HepG2 (cell line): Measurements from ENCODE around the gene KATNB1. TPM values are rescaled to one million over a fixed set of nuclear protein-coding genes. Genes with fewer than 3 reads are reported as not detected.

ENCODE experiments used
- ATAC-seq: fragments of 200-7000 bp; cut with Tn5 transposase; 3 replicates; pipeline ENCODE4 v1.9.1; 2020; ENCODE audit warnings: mild to moderate bottlenecking, moderate library complexity
- BruUV-seq: library from RNA; stranded (reverse); fragments of 400-500 nt; replicated peaks from 2 replicates; lab custom pipeline; 2021; lab: Mats Ljungman, UMichigan
- CTCF ChIA-PET: fragments of 300-600 bp; formaldehyde crosslinking; extraction: SDS; loops from one replicate; lab custom pipeline; 2021; ENCODE audit warnings: low total read pairs, inconsistent platforms, low intra/inter-chr PET ratio; lab: Yijun Ruan, JAX
- POLR2A ChIA-PET: fragments of 350-600 bp; sonication (Branson Sonifier 250); formaldehyde crosslinking; loops from one replicate; lab custom pipeline; 2020; ENCODE audit warnings: antibody characterized with exemption, inconsistent platforms; lab: Yijun Ruan, JAX
- DNase-seq: peaks from one replicate; pipeline ENCODE4 v3.0.0-alpha.2; 2015; ENCODE audit warnings: low spot score
- FAIRE-seq: peaks from 3 replicates; lab custom pipeline; 2011; peaks lifted over from hg19 to GRCh38; lab: Jason Lieb, UNC
- H2AFZ ChIP-seq: one replicate; pipeline ENCODE4 v1.6.1; 2011; ENCODE audit warnings: low read length, inconsistent platforms
- H3K27ac ChIP-seq: fragments of 300-600 bp; 3 replicates; pipeline ENCODE4 v1.8.0; 2011; ENCODE audit warnings: mixed run types, mild to moderate bottlenecking, mixed read lengths, low read length, inconsistent platforms; ENCODE audit not compliant: insufficient read depth; ENCODE audit errors: extremely low read length
- H3K27me3 ChIP-seq, 2 experiments: fragments of 200-600 bp in 1 of 2; 2 replicates in 1 of 2; 3 replicates in 1 of 2; pipeline versions ENCODE4 v1.6.0 to v1.8.0; 2011; ENCODE audit warnings: low read length in 2 of 2, mild to moderate bottlenecking in 2 of 2, moderate library complexity in 2 of 2, inconsistent platforms in 1 of 2; ENCODE audit not compliant: insufficient read depth in 2 of 2, control insufficient read depth in 1 of 2
- H3K36me3 ChIP-seq, 2 experiments: fragments of 200-600 bp in 1 of 2; replicated peaks in 1 of 2; 2 replicates in 1 of 2; 3 replicates in 1 of 2; pipeline versions ENCODE4 v1.5.1 to v1.8.0; 2011; ENCODE audit warnings: low read length in 2 of 2, inconsistent platforms in 1 of 2; ENCODE audit not compliant: insufficient read depth in 2 of 2, control insufficient read depth in 1 of 2
- H3K4me1 ChIP-seq: 2 replicates; pipeline ENCODE4 v1.5.1; 2012; ENCODE audit warnings: low read length, inconsistent platforms; ENCODE audit not compliant: insufficient read depth
- H3K4me2 ChIP-seq: 2 replicates; pipeline ENCODE4 v1.6.0; 2011; ENCODE audit warnings: low read depth, low read length, inconsistent platforms
- H3K4me3 ChIP-seq, 3 experiments: fragments of 200-600 bp in 1 of 3; sonication (generic), shearing (Covaris generic) in 1 of 3; replicated peaks in 1 of 3; 2 replicates each; pipeline ENCODE4 v1.5.1; 2011 to 2016; ENCODE audit warnings: low read length in 3 of 3, inconsistent platforms in 2 of 3, low read depth in 2 of 3, mild to moderate bottlenecking in 2 of 3, control low read depth in 1 of 3, mixed read lengths in 1 of 3; ENCODE audit not compliant: insufficient read depth in 1 of 3
- H3K79me2 ChIP-seq: one replicate; pipeline ENCODE4 v1.6.1; 2011; ENCODE audit warnings: low read length, inconsistent platforms; ENCODE audit not compliant: insufficient read depth
- H3K9ac ChIP-seq: 2 replicates; pipeline ENCODE4 v1.6.0; 2011; ENCODE audit warnings: mild to moderate bottlenecking, low read depth, low read length, inconsistent platforms; ENCODE audit not compliant: insufficient read depth
- H3K9me3 ChIP-seq: 2 replicates; pipeline ENCODE4 v1.5.1; 2012; ENCODE audit warnings: mild to moderate bottlenecking, low read length
- H4K20me1 ChIP-seq: 2 replicates; pipeline ENCODE4 v1.6.0; 2011; ENCODE audit warnings: inconsistent platforms, mild to moderate bottlenecking, low read length, moderate library complexity; ENCODE audit not compliant: insufficient read depth
- EP300 ChIP-seq, 3 experiments: sonication (generic) in 1 of 3; formaldehyde crosslinking in 1 of 3; IDR thresholded peaks; 2 replicates each; pipeline versions ENCODE4 v1.5.1 to v1.6.1; 2011 to 2020; ENCODE audit warnings: low read depth in 2 of 3, low read length in 2 of 3, borderline replicate concordance in 1 of 3, improper control_type of control experiment in 1 of 3, mild to moderate bottlenecking in 1 of 3, missing genetic modification reagents in 1 of 3, moderate library complexity in 1 of 3
- GMEB1 ChIP-seq: sonication (generic); formaldehyde crosslinking; IDR thresholded peaks from 2 replicates; pipeline ENCODE4 v1.5.1; 2020; ENCODE audit warnings: missing genetic modification reagents, mild to moderate bottlenecking, borderline replicate concordance
- KLF9 ChIP-seq: IDR thresholded peaks from 2 replicates; pipeline ENCODE4 v1.6.1; 2016; ENCODE audit warnings: low read depth
- MLX ChIP-seq: IDR thresholded peaks from 2 replicates; pipeline ENCODE4 v1.6.1; 2016
- PAXIP1 ChIP-seq: sonication (generic); formaldehyde crosslinking; conservative IDR thresholded peaks from 2 replicates; pipeline ENCODE4 v1.4.0; 2020; ENCODE audit warnings: mild to moderate bottlenecking, missing genetic modification reagents, moderate library complexity
- SATB2 ChIP-seq: sonication (generic); formaldehyde crosslinking; IDR thresholded peaks from 2 replicates; pipeline ENCODE4 v1.5.0; 2020; ENCODE audit warnings: missing genetic modification reagents
- SETDB1 ChIP-seq: sonication (generic); formaldehyde crosslinking; IDR thresholded peaks from 2 replicates; pipeline ENCODE4 v1.5.1; 2020; ENCODE audit warnings: missing genetic modification reagents, mild to moderate bottlenecking, borderline replicate concordance
- SP5 ChIP-seq: IDR thresholded peaks from 2 replicates; pipeline ENCODE4 v1.6.1; 2016; ENCODE audit warnings: low read depth, borderline replicate concordance
- TBX2 ChIP-seq: sonication (generic); formaldehyde crosslinking; IDR thresholded peaks from 2 replicates; pipeline ENCODE4 v1.5.0; 2020; ENCODE audit warnings: missing genetic modification reagents, mild to moderate bottlenecking, borderline replicate concordance
- ZBTB25 ChIP-seq: IDR thresholded peaks from 2 replicates; pipeline ENCODE4 v1.6.1; 2018; ENCODE audit warnings: missing genetic modification reagents
- ZNF496 ChIP-seq: sonication (generic); formaldehyde crosslinking; IDR thresholded peaks from 2 replicates; pipeline ENCODE4 v1.8.1; 2023; ENCODE audit warnings: mild to moderate bottlenecking, moderate library complexity, missing genetic modification reagents; ENCODE audit not compliant: insufficient replicate concordance
- ZNF547 ChIP-seq: sonication (generic); formaldehyde crosslinking; IDR thresholded peaks from 2 replicates; pipeline ENCODE4 v1.5.1; 2020; ENCODE audit warnings: mild to moderate bottlenecking, missing genetic modification reagents
- ZNF552 ChIP-seq: sonication (generic); formaldehyde crosslinking; IDR thresholded peaks from 2 replicates; pipeline ENCODE4 v1.9.0; 2022; ENCODE audit warnings: missing genetic modification reagents, mild to moderate bottlenecking, borderline replicate concordance
- ZNF557 ChIP-seq: sonication (generic); formaldehyde crosslinking; IDR thresholded peaks from 2 replicates; pipeline ENCODE4 v1.4.0; 2020; ENCODE audit warnings: missing genetic modification reagents
- ZNF691 ChIP-seq: sonication (generic); formaldehyde crosslinking; IDR thresholded peaks from 2 replicates; pipeline ENCODE4 v1.4.0; 2020; ENCODE audit warnings: missing genetic modification reagents, low read depth, mild to moderate bottlenecking, borderline replicate concordance
- WGBS: methylation state at CpG from one replicate; pipeline ENCODE4 v1.1.6; 2017; ENCODE audit warnings: low lambda C conversion rate; 5-methylcytosine and 5-hydroxymethylcytosine counted together
- in situ Hi-C: cut with HindIII; loops from 2 replicates; pipeline ENCODE4 v1.10.0; 2017; ENCODE audit warnings: low pct_unique_long_range_greater_than_20kb; ENCODE audit not compliant: extremely low pct_ligation_motif_present
- intact Hi-C: fragments of 100-400 bp; cut with micrococcal nuclease; formaldehyde crosslinking; loops from one replicate; pipeline ENCODE4 v1.10.0; 2022; ENCODE audit not compliant: unreplicated experiment
- polyA plus RNA-seq, 8 experiments: library from polyadenylated mRNA; depleted of rRNA in 3 of 8; stranded (reverse) in 7 of 8; unstranded in 1 of 8; fragments of >200 nt; fragmentation: Illumina TruSeq in 4 of 8; extraction: Trizol in 4 of 8; gene quantifications; 2 replicates each; pipeline versions ENCODE4 v1.2.1 to v1.2.3, GENCODE V29; 2011 to 2016; ENCODE audit warnings: low read depth in 4 of 8, missing spikeins in 1 of 8, mixed read lengths in 1 of 8; ENCODE audit not compliant: insufficient read depth in 1 of 8
- total RNA-seq, 5 experiments: library from RNA; depleted of rRNA; stranded (reverse); fragments of >200 nt; fragmentation: Illumina TruSeq; extraction: Trizol; gene quantifications; 2 replicates each; pipeline ENCODE4 v1.2.3, GENCODE V29; 2016; ENCODE audit warnings: low read depth in 1 of 5

Gene KATNB1
- total and polyA plus RNA-seq, 2 of the 13 experiments (the other 11 are each of a cell fraction or from before 2014, with no cell fraction given): 31.5 to 43.5 TPM

- no peak overlapping the region for H2AFZ ChIP-seq
- WGBS: 95% methylated on average over 26 of the region's 26 CpGs
- TF ChIP-seq KLF9 (CRISPR knock-in tag) (no peak), ZBTB25 (CRISPR knock-in tag) (no peak), MLX (CRISPR knock-in tag) (no peak), PAXIP1 (CRISPR knock-in tag) (no peak), EP300 (IDR thresholded peaks at IDR 0.05; ENCODE audit: low read depth in 2 of 2, low read length in 2 of 2) (no peak), EP300 (CRISPR knock-in tag; IDR thresholded peaks at IDR 0.05; ENCODE audit: borderline replicate concordance) (no peak), ZNF552 (no peak), SP5 (CRISPR knock-in tag) (no peak), ZNF547 (CRISPR knock-in tag) (no peak), ZNF691 (no peak), ZNF557 (CRISPR knock-in tag) (no peak), TBX2 (CRISPR knock-in tag) (no peak), GMEB1 (CRISPR knock-in tag) (no peak), ZNF496 (CRISPR knock-in tag) (no peak), SATB2 (CRISPR knock-in tag) (no peak), SETDB1 (no peak)
- CTCF ChIA-PET: no interaction called here
- intact Hi-C loops: no loop called here
- peaks cover 27 to 28% of the 10 kb centered on the region in 2 experiments; a peak in 4 of 5 replicates for H3K36me3 ChIP-seq
- no peak overlapping the region for H3K4me2 ChIP-seq
- H3K9ac ChIP-seq: no peak overlapping the region
- no peaks in the 10 kb centered on the region for H3K79me2 ChIP-seq
- H3K9me3 ChIP-seq: no peaks in the 10 kb centered on the region
- no peak for ATAC-seq
- no peaks in the 10 kb centered on the region for H3K4me1 ChIP-seq
- H3K27ac ChIP-seq: no peak overlapping the region
- BruUV-seq: no TSS peak
- in situ Hi-C loops: no loop called here
- no peaks in the 10 kb centered on the region for H4K20me1 ChIP-seq
- POLR2A ChIA-PET: no interaction called here
- no peak overlapping the region for H3K4me3 ChIP-seq
- DNase-seq: no peak
- H3K27me3 ChIP-seq: no peaks in the 10 kb centered on the region
- FAIRE-seq: no peak
These were observed 16.1 kb downstream of the KATNB1 start for GRCh38 chr16:57751539-57752202.
